Skeletal muscle cell (primary cell): ENCODE results near the gene DCP1B.

Experiments
- DNase-seq: peaks from one replicate; pipeline ENCODE4 v3.0.0-alpha.2; 2010; ENCODE audit warnings: low read depth
- H3K4me3 ChIP-seq: 2 replicates; pipeline ENCODE4 v1.5.1; 2011; ENCODE audit warnings: low read depth, mild to moderate bottlenecking, control low read depth, low read length, moderate library complexity

DCP1B gene

GRCh38 chr12:1912580-1913376 lies 91.5 kb downstream of the DCP1B start:
- DNase-seq, result no peak
- no peak overlapping the region for H3K4me3 ChIP-seq

- no peak for DNase-seq
- no peak overlapping the region for H3K4me3 ChIP-seq
Measured at GRCh38 chr12:1911598-1912575, 92.4 kb downstream of the DCP1B start.

- no peak for DNase-seq
- no peak overlapping the region for H3K4me3 ChIP-seq
Measured at GRCh38 chr12:1910468-1910867, 93.8 kb downstream of the DCP1B start.

GRCh38 chr12:1908758-1909157 lies 95.5 kb downstream of the DCP1B start:
- DNase-seq, result no peak
- no peak overlapping the region for H3K4me3 ChIP-seq

GRCh38 chr12:1907652-1908611 lies 96.3 kb downstream of the DCP1B start:
- no peak overlapping the region for H3K4me3 ChIP-seq
- DNase-seq, result no peak

GRCh38 chr12:1906579-1906978 lies 97.7 kb downstream of the DCP1B start:
- H3K4me3 ChIP-seq, result no peak overlapping the region
- no peak for DNase-seq

- no peak overlapping the region for H3K4me3 ChIP-seq
- no peak for DNase-seq
Measured at GRCh38 chr12:1904875-1905274, 99.4 kb downstream of the DCP1B start.

- no peak overlapping the region for H3K4me3 ChIP-seq
- DNase-seq, result no peak
Measured at GRCh38 chr12:1896964-1897363, 107.3 kb downstream of the DCP1B start.
